Measurements from ENCODE around the gene COL8A1.

Gene COL8A1

GRCh38 chr3:99620976-99621375, 17.4 kb upstream of the COL8A1 start:
- no peak overlapping the region for H3K4ac ChIP-seq (ENCODE audit: low read depth, low read length)
- no peak overlapping the region for H3K23ac ChIP-seq (ENCODE audit: low read length)
- H3K27ac ChIP-seq (ENCODE audit: low read depth, low read length): no peak overlapping the region
- no peaks in the 10 kb centered on the region for H3K27me3 ChIP-seq (ENCODE audit: insufficient read depth, low read length)
- H3K36me3 ChIP-seq (ENCODE audit: control insufficient read depth in 1 of 2, insufficient read depth in 2 of 2, low read length in 2 of 2): no peaks in the 10 kb centered on the region
- no CpG with 5 or more reads among the region's 2 CpGs for WGBS (ENCODE audit: extremely low coverage, insufficient coverage, insufficient read length)
- H2BK5ac ChIP-seq (ENCODE audit: low read depth, low read length, poor library complexity): no peak overlapping the region
- no peak overlapping the region for H2BK120ac ChIP-seq (ENCODE audit: insufficient read depth, low read length, poor library complexity)
- H4K12ac ChIP-seq (ENCODE audit: low read depth, low read length): no peak overlapping the region
- H2AFZ ChIP-seq (ENCODE audit: insufficient read depth, low read length, poor library complexity): no peak overlapping the region
- H2AK5ac ChIP-seq (ENCODE audit: low read length): no peak overlapping the region
- no peak overlapping the region for H3K18ac ChIP-seq (ENCODE audit: low read length)
- H3K4me1 ChIP-seq (ENCODE audit: control insufficient read depth in 1 of 2, insufficient read depth in 2 of 2, low read length in 2 of 2): no peaks in the 10 kb centered on the region
- peak; percentile 13 to 87 for DNase-seq
- H3K9ac ChIP-seq (ENCODE audit: low read length): no peak overlapping the region
- no peak overlapping the region for H4K91ac ChIP-seq (ENCODE audit: low read depth, low read length)
- H3K14ac ChIP-seq (ENCODE audit: low read length): no peak overlapping the region
- H3K4me2 ChIP-seq (ENCODE audit: low read length): no peak overlapping the region
- H3K79me1 ChIP-seq (ENCODE audit: low read length): no peaks in the 10 kb centered on the region
- H3K79me2 ChIP-seq (ENCODE audit: control insufficient read depth, insufficient read depth, low read length, poor library complexity): no peaks in the 10 kb centered on the region
- no peak overlapping the region for H3K4me3 ChIP-seq (ENCODE audit: low read depth, low read length)
- no peak overlapping the region for H2BK12ac ChIP-seq (ENCODE audit: low read length)
- no peaks in the 10 kb centered on the region for H3K9me3 ChIP-seq (ENCODE audit: insufficient read depth, low read depth, low read length)
- H4K8ac ChIP-seq (ENCODE audit: low read depth, low read length): no peak overlapping the region

- Histone ChIP-seq H3K27me3 (ENCODE audit: insufficient read depth, low read length) (no peaks in the 10 kb centered on the region), H2BK120ac (ENCODE audit: insufficient read depth, low read length, poor library complexity) (no peak overlapping the region)
Observed at GRCh38 chr3:99624496-99625236, 13.7 kb upstream of the COL8A1 start.

DNA sequence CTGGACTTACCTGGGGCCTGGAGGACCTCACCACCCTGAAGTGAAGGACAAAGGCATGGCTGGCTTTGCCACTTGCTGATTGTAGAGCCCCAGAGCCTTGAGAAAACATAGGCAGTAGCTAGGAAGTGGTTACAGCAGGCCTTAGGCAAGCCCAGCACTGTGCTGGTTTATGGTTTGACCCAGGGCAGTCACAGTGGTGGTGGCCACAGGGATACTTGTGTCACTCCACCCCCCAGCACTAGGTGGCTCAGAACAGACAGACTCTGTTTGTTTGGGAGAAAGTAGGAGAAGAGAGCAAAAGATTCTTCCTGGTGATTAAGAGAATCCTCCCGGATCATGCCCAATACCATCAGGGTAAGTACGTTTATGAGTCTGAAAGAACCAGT, 13.2 kb upstream of the COL8A1 start:
- Histone ChIP-seq H3K79me1 (ENCODE audit: low read length) (no peaks in the 10 kb centered on the region), H2AFZ (ENCODE audit: insufficient read depth, low read length, poor library complexity) (no peak overlapping the region), H3K9me3 (ENCODE audit: insufficient read depth, low read depth, low read length) (no peaks in the 10 kb centered on the region), H4K8ac (ENCODE audit: low read depth, low read length) (no peak overlapping the region), H2AK5ac (ENCODE audit: low read length) (no peak overlapping the region), H3K14ac (ENCODE audit: low read length) (no peak overlapping the region), H3K4me2 (ENCODE audit: low read length) (no peak overlapping the region), H2BK12ac (ENCODE audit: low read length) (no peak overlapping the region), H3K79me2 (ENCODE audit: control insufficient read depth, insufficient read depth, low read length, poor library complexity) (no peaks in the 10 kb centered on the region), H3K23ac (ENCODE audit: low read length) (no peak overlapping the region), H3K18ac (ENCODE audit: low read length) (no peak overlapping the region), H3K9ac (ENCODE audit: low read length) (no peak overlapping the region), H3K27me3 (ENCODE audit: insufficient read depth, low read length) (no peaks in the 10 kb centered on the region), H3K4me3 (ENCODE audit: low read depth, low read length) (no peak overlapping the region), H2BK120ac (ENCODE audit: insufficient read depth, low read length, poor library complexity) (no peak overlapping the region), H3K4me1 (ENCODE audit: control insufficient read depth in 1 of 2, insufficient read depth in 2 of 2, low read length in 2 of 2) (no peaks in the 10 kb centered on the region), H4K12ac (ENCODE audit: low read depth, low read length) (no peak overlapping the region), H3K36me3 (ENCODE audit: control insufficient read depth in 1 of 2, insufficient read depth in 2 of 2, low read length in 2 of 2) (no peaks in the 10 kb centered on the region), H2BK5ac (ENCODE audit: low read depth, low read length, poor library complexity) (no peak overlapping the region), H4K91ac (ENCODE audit: low read depth, low read length) (no peak overlapping the region), H3K27ac (ENCODE audit: low read depth, low read length) (no peak overlapping the region), H3K4ac (ENCODE audit: low read depth, low read length) (no peak overlapping the region)
- no CpG with 5 or more reads among the region's 2 CpGs for WGBS (ENCODE audit: extremely low coverage, insufficient coverage, insufficient read length)
- DNase-seq: peak; percentile 24 to 45

More at GRCh38 chr3:99624496-99625236, 13.7 kb upstream of the COL8A1 start:
- H3K4ac ChIP-seq (ENCODE audit: low read depth, low read length): no peak overlapping the region
- no peak for DNase-seq
- H3K23ac ChIP-seq (ENCODE audit: low read length): no peak overlapping the region
- H3K79me1 ChIP-seq (ENCODE audit: low read length): no peaks in the 10 kb centered on the region
- no peaks in the 10 kb centered on the region for H3K79me2 ChIP-seq (ENCODE audit: control insufficient read depth, insufficient read depth, low read length, poor library complexity)
- H2AFZ ChIP-seq (ENCODE audit: insufficient read depth, low read length, poor library complexity): no peak overlapping the region
- no peak overlapping the region for H4K91ac ChIP-seq (ENCODE audit: low read depth, low read length)
- WGBS (ENCODE audit: extremely low coverage, insufficient coverage, insufficient read length): no CpG with 5 or more reads among the region's 2 CpGs
- H3K36me3 ChIP-seq (ENCODE audit: control insufficient read depth in 1 of 2, insufficient read depth in 2 of 2, low read length in 2 of 2): no peaks in the 10 kb centered on the region
- H2BK5ac ChIP-seq (ENCODE audit: low read depth, low read length, poor library complexity): no peak overlapping the region
- H3K27ac ChIP-seq (ENCODE audit: low read depth, low read length): no peak overlapping the region
- H3K9ac ChIP-seq (ENCODE audit: low read length): no peak overlapping the region
- H3K4me3 ChIP-seq (ENCODE audit: low read depth, low read length): no peak overlapping the region
- H3K14ac ChIP-seq (ENCODE audit: low read length): no peak overlapping the region
- no peak overlapping the region for H4K12ac ChIP-seq (ENCODE audit: low read depth, low read length)
- H3K9me3 ChIP-seq (ENCODE audit: insufficient read depth, low read depth, low read length): no peaks in the 10 kb centered on the region
- H3K18ac ChIP-seq (ENCODE audit: low read length): no peak overlapping the region
- no peaks in the 10 kb centered on the region for H3K4me1 ChIP-seq (ENCODE audit: control insufficient read depth in 1 of 2, insufficient read depth in 2 of 2, low read length in 2 of 2)
- H2BK12ac ChIP-seq (ENCODE audit: low read length): no peak overlapping the region
- no peak overlapping the region for H2AK5ac ChIP-seq (ENCODE audit: low read length)
- H4K8ac ChIP-seq (ENCODE audit: low read depth, low read length): no peak overlapping the region
- no peak overlapping the region for H3K4me2 ChIP-seq (ENCODE audit: low read length)

GRCh38 chr3:99625643-99626416, 12.6 kb upstream of the COL8A1 start:
- Histone ChIP-seq H3K79me2 (ENCODE audit: control insufficient read depth, insufficient read depth, low read length, poor library complexity) (no peaks in the 10 kb centered on the region), H3K27me3 (ENCODE audit: insufficient read depth, low read length) (no peaks in the 10 kb centered on the region), H3K18ac (ENCODE audit: low read length) (no peak overlapping the region), H4K91ac (ENCODE audit: low read depth, low read length) (no peak overlapping the region), H3K36me3 (ENCODE audit: control insufficient read depth in 1 of 2, insufficient read depth in 2 of 2, low read length in 2 of 2) (no peaks in the 10 kb centered on the region), H3K4me3 (ENCODE audit: low read depth, low read length) (no peak overlapping the region), H4K8ac (ENCODE audit: low read depth, low read length) (no peak overlapping the region), H3K4me1 (ENCODE audit: control insufficient read depth in 1 of 2, insufficient read depth in 2 of 2, low read length in 2 of 2) (no peaks in the 10 kb centered on the region), H3K4ac (ENCODE audit: low read depth, low read length) (no peak overlapping the region), H2AFZ (ENCODE audit: insufficient read depth, low read length, poor library complexity) (no peak overlapping the region), H3K9me3 (ENCODE audit: insufficient read depth, low read depth, low read length) (no peaks in the 10 kb centered on the region), H4K12ac (ENCODE audit: low read depth, low read length) (no peak overlapping the region), H2AK5ac (ENCODE audit: low read length) (no peak overlapping the region), H3K4me2 (ENCODE audit: low read length) (no peak overlapping the region), H3K23ac (ENCODE audit: low read length) (no peak overlapping the region), H3K9ac (ENCODE audit: low read length) (no peak overlapping the region), H3K79me1 (ENCODE audit: low read length) (no peaks in the 10 kb centered on the region), H2BK12ac (ENCODE audit: low read length) (no peak overlapping the region), H3K27ac (ENCODE audit: low read depth, low read length) (no peak overlapping the region), H2BK5ac (ENCODE audit: low read depth, low read length, poor library complexity) (no peak overlapping the region), H3K14ac (ENCODE audit: low read length) (no peak overlapping the region), H2BK120ac (ENCODE audit: insufficient read depth, low read length, poor library complexity) (no peak overlapping the region)
- WGBS (ENCODE audit: extremely low coverage, insufficient coverage, insufficient read length): no CpG with 5 or more reads among the region's 4 CpGs
- peak; percentile 6 to 74 for DNase-seq
